Measurements from ENCODE around the gene C12orf43. TPM values are rescaled to one million over a fixed set of nuclear protein-coding genes. Genes with fewer than 3 reads are reported as not detected.
"Not testable (repeated sequence)": the region's sequence is repeated elsewhere in the genome, so short reads cannot be mapped to it uniquely, and the experiment has no call there.

Gene C12orf43
- total RNA-seq, 1 donor from 2014 or later: 16.5 TPM

DNA sequence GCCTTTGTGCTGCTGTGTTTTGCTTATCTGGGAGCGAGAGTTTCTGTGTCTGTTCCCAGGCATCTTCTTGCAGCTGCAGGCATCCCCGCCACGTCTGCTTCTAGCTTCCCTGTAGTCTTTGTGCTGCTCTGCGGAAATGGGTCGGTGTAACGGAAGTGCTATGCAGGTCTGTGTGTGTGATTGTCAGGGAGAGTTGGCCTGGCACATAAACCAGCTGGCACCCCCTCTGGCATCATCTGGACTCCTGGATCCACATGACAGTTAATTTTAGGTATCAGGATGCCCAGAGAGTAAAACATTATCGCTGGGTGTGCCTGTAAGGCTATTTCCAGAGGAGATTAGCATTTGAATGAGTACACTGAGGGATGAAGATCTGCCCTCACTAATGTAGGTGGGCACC is 32.2 kb upstream of the C12orf43 start:
- DNase-seq (ENCODE audit: low read depth): no peak
- no peaks in the 10 kb centered on the region for H3K27me3 ChIP-seq (ENCODE audit: control insufficient read depth, insufficient read depth, low read length)
- TF ChIP-seq, protein P1, sequence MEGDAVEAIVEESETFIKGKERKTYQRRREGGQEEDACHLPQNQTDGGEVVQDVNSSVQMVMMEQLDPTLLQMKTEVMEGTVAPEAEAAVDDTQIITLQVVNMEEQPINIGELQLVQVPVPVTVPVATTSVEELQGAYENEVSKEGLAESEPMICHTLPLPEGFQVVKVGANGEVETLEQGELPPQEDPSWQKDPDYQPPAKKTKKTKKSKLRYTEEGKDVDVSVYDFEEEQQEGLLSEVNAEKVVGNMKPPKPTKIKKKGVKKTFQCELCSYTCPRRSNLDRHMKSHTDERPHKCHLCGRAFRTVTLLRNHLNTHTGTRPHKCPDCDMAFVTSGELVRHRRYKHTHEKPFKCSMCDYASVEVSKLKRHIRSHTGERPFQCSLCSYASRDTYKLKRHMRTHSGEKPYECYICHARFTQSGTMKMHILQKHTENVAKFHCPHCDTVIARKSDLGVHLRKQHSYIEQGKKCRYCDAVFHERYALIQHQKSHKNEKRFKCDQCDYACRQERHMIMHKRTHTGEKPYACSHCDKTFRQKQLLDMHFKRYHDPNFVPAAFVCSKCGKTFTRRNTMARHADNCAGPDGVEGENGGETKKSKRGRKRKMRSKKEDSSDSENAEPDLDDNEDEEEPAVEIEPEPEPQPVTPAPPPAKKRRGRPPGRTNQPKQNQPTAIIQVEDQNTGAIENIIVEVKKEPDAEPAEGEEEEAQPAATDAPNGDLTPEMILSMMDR (IDR thresholded peaks at IDR 0.05; ENCODE audit: insufficient read depth, low read length, poor library complexity, severe bottlenecking): no peak
- no peak overlapping the region for H3K4me3 ChIP-seq (ENCODE audit: low read depth, low read length)
- H3K36me3 ChIP-seq (ENCODE audit: control insufficient read depth, insufficient read depth, low read length): no peaks in the 10 kb centered on the region

DNA sequence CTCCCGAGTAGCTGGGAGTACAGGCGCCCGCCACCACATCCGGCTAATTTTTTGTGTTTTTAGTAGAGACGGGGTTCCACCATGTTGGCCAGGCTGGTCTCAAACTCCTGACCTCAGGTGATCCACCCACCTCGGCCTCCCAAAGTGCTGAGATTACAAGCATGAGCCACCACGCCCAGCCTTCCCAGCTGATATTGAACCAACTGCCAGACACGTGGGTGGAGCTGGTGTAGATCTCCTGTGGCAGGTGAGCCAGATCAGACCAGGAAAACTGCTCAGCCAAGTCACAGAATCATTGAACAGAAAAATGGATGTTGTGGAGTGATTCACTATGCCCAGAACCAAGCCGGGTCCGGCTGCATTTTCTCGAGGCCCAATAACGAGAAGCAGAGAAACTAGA is 31.1 kb upstream of the C12orf43 start:
- DNase-seq (ENCODE audit: low read depth); H3K4me3 ChIP-seq (ENCODE audit: low read depth, low read length); H3K27me3 ChIP-seq (ENCODE audit: control insufficient read depth, insufficient read depth, low read length); H3K36me3 ChIP-seq (ENCODE audit: control insufficient read depth, insufficient read depth, low read length): not testable (repeated sequence)

DNA sequence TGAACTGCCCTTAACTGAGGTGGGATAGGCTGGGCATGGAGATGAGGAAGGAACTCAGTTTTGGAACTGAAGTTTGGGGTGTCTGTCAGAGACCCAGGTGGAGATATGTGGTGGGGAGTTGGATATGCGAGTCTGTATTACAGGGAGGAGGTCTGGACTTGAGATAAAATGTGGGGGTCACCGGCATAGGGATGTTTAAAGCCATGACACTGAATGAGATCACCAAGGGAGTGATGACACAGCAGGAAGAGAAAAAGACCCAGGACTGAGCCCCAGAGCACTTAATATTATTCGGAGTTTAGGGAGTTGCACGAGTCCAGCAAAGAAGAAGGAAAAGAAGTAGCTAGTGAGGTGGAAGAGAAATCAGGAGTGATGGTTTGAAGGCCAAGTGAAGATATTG is 26.8 kb upstream of the C12orf43 start:
- Histone ChIP-seq H3K27me3 (ENCODE audit: control insufficient read depth, insufficient read depth, low read length) (no peaks in the 10 kb centered on the region), H3K36me3 (ENCODE audit: control insufficient read depth, insufficient read depth, low read length) (no peaks in the 10 kb centered on the region), H3K4me3 (ENCODE audit: low read depth, low read length) (no peak overlapping the region)
- TF ChIP-seq, protein P1 (IDR thresholded peaks at IDR 0.05; ENCODE audit: insufficient read depth, low read length, poor library complexity, severe bottlenecking): no peak
- DNase-seq (ENCODE audit: low read depth): no peak

DNA sequence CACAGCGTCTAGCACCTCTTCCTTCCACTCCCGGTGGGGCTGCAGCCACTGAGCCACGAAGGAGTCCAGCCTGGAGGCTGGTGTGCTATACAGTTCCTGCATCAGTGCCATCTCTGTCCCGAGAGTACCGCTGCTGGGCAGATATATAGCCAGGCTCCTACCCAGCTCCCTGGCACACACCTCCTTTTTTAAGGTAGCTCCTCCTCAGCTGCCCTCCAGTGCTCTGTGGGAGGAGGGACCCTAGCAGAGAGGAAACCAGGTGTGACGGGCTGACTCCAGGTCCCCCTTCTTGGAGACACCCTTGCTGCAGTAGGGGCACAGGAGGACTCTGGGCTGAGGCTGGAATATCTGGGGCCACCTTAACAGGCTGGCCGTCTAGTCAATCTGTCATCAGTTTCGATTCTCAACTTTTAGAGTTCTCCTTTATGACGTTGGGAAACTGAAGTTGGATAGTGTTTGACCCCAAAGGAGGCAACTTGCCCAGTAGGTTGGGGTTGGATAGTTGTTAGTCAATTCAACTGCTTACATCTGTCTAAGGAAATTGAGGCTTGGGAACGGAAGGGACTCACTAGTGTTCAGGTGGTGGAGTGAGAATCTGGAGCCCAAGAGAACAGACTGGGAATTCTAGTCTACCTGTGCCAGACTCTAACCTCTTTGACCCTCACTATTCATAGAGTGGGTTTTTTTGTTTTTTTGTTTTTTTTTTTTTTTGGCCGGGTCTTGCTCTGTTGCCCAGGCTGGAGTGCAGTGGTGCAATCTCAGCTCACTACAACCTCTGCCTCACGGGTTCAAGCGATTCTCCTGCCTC is 22.8 kb upstream of the C12orf43 start, which contains the start of gene OASL:
OASL (minus strand) TSS at position 386 of the 808 bp plus-strand sequence; CDS start at position 111, 275 bp downstream.
- Histone ChIP-seq H3K4me3 (ENCODE audit: low read depth, low read length) (peak within 1 kb of the TSS; percentile 42), H3K27me3 (ENCODE audit: control insufficient read depth, insufficient read depth, low read length) (no peaks in the 10 kb centered on the region), H3K36me3 (ENCODE audit: control insufficient read depth, insufficient read depth, low read length) (no peaks in the 10 kb centered on the region)
- TF ChIP-seq, protein P1 (IDR thresholded peaks at IDR 0.05; ENCODE audit: insufficient read depth, low read length, poor library complexity, severe bottlenecking): no peak
- DNase-seq (ENCODE audit: low read depth): no peak

DNA sequence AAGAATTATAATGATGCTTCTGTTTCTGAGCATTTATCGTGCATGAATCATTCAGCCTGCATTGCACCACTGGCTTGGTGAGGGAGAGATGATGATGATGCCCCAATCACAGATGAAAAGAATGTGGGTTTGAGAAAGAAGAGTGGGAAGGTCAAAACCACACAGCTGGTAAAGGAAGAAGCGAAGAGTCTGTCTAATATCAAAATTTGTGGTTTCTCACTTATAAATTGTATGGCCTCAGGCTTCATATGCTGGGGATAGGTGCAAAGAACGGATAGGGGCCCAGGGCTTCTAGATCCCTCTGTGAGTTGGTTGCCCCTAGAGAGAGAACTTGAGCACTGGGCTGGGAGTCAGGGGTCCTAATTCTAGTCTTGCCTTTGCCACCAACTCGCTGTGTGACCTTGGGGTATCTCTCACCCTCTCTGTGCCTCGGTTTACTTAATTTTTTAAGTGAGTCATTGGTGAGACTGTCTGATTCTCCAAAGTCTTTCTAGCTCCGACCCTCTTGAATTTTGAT is 20.6 kb upstream of the C12orf43 start:
- TF ChIP-seq, protein P1 (IDR thresholded peaks at IDR 0.05; ENCODE audit: insufficient read depth, low read length, poor library complexity, severe bottlenecking): no peak
- H3K27me3 ChIP-seq (ENCODE audit: control insufficient read depth, insufficient read depth, low read length): no peaks in the 10 kb centered on the region
- H3K4me3 ChIP-seq (ENCODE audit: low read depth, low read length): no peak overlapping the region
- DNase-seq (ENCODE audit: low read depth): peak; percentile 35
- H3K36me3 ChIP-seq (ENCODE audit: control insufficient read depth, insufficient read depth, low read length): no peaks in the 10 kb centered on the region

DNA sequence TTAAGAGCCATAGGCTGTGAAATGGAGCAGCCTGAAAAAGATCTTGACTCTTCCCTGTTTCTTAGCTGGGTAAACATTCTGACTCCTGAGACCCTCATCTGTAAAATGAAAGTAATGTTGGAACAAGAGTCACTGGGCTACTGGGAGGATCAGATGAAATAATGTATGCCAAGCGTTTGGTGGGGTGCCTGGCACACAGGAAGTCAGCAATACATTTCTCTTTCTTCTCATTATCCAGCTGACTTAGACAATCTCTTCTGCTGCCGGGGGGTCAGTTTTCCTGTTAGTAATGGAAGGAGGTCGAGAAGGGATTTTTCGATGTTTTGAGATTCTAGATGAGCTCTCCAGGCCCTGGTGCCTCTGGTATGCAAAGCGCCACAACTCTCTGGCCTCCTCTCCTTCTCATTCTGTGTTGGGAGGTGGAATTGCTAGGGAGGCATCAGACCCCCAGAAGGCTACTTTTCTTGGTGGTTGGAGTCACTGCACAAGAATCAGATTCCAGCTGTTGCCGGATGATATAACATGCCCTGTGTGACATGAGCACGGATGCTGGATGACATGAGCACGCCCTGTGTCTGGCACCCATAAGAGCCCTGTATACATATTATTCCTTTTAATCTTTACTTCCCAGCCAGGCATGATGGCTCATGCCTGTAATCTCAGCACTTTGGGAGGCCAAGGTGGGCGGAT is 18.5 kb upstream of the C12orf43 start:
- no peak for DNase-seq (ENCODE audit: low read depth)
- H3K27me3 ChIP-seq (ENCODE audit: control insufficient read depth, insufficient read depth, low read length): no peaks in the 10 kb centered on the region

More for the DNA sequence above, 18.5 kb upstream of the C12orf43 start:
- TF ChIP-seq, protein P1 (IDR thresholded peaks at IDR 0.05; ENCODE audit: insufficient read depth, low read length, poor library complexity, severe bottlenecking): no peak
- H3K36me3 ChIP-seq (ENCODE audit: control insufficient read depth, insufficient read depth, low read length): no peaks in the 10 kb centered on the region
- no peak overlapping the region for H3K4me3 ChIP-seq (ENCODE audit: low read depth, low read length)
